SJSA1 (cell line): ENCODE results near the gene SELENOT. TPM values are rescaled to one million over a fixed set of nuclear protein-coding genes. Genes with fewer than 3 reads are reported as not detected.
A peak's percentile ranks its signal among the peaks of the same experiment; 100 is the strongest.
"Not testable (repeated sequence)": the region's sequence is repeated elsewhere in the genome, so short reads cannot be mapped to it uniquely, and the experiment has no call there.

Experiments
- DNase-seq, 2 experiments: peaks; one replicate each; pipeline ENCODE4 v3.0.0-alpha.2; 2015 to 2020; ENCODE audit warnings: low spot score in 2 of 2, low read depth in 1 of 2
- H3K27ac ChIP-seq: fragments of 250-450 bp; sonication (Bioruptor Pico); 2 replicates; pipeline ENCODE4 v1.5.1; 2020; ENCODE audit warnings: mild to moderate bottlenecking, moderate library complexity
- H3K27me3 ChIP-seq: fragments of 250-450 bp; sonication (Bioruptor Pico); replicated peaks from 2 replicates; pipeline ENCODE4 v1.5.1; 2020; ENCODE audit warnings: mild to moderate bottlenecking, moderate library complexity
- H3K36me3 ChIP-seq: fragments of 250-450 bp; sonication (Bioruptor Pico); 2 replicates; pipeline ENCODE4 v1.5.1; 2020; ENCODE audit warnings: mild to moderate bottlenecking
- H3K4me1 ChIP-seq: fragments of 250-450 bp; sonication (Bioruptor Pico); replicated peaks from 2 replicates; pipeline ENCODE4 v1.6.1; 2021; ENCODE audit warnings: mild to moderate bottlenecking
- H3K4me3 ChIP-seq: fragments of 250-450 bp; sonication (Bioruptor Pico); 2 replicates; pipeline ENCODE4 v1.5.1; 2020; ENCODE audit warnings: mild to moderate bottlenecking
- H3K9me3 ChIP-seq: fragments of 250-450 bp; sonication (Bioruptor Pico); replicated peaks from 2 replicates; pipeline ENCODE4 v1.5.1; 2020; ENCODE audit warnings: mild to moderate bottlenecking
- total RNA-seq: library from RNA; depleted of rRNA; stranded (reverse); fragments of >200 nt; shearing (Covaris generic); gene quantifications from 2 replicates; pipeline ENCODE4 v1.2.3, GENCODE V29; 2014

SELENOT gene
- total RNA-seq, 1 experiment from 2014 or later: 181 TPM

DNA sequence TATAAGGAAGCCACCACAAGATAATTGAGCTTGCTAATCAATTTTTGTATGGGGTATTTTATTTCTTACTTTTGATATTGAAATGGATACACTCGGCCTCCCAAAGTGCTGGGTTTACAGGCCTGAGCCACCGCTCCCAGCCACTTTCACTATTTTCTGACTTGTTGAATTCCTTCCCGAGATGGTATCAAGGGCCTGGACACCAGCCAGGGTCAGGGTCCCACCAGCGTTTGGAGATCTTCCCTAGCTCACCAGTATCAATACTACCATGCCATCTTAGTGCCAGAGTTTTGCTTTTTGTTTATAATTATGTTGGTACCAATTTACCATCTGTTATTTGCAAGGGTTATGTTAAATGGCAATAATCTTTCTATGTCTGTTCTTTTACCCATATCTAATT, 5.5 kb upstream of the SELENOT start:
- Histone ChIP-seq H3K9me3 (no peaks in the 10 kb centered on the region), H3K27me3 (no peaks in the 10 kb centered on the region), H3K36me3 (no peaks in the 10 kb centered on the region), H3K4me3 (no peak overlapping the region), H3K4me1 (peaks cover 17% of the 10 kb centered on the region), H3K27ac (no peak overlapping the region)
- DNase-seq: no peak

DNA sequence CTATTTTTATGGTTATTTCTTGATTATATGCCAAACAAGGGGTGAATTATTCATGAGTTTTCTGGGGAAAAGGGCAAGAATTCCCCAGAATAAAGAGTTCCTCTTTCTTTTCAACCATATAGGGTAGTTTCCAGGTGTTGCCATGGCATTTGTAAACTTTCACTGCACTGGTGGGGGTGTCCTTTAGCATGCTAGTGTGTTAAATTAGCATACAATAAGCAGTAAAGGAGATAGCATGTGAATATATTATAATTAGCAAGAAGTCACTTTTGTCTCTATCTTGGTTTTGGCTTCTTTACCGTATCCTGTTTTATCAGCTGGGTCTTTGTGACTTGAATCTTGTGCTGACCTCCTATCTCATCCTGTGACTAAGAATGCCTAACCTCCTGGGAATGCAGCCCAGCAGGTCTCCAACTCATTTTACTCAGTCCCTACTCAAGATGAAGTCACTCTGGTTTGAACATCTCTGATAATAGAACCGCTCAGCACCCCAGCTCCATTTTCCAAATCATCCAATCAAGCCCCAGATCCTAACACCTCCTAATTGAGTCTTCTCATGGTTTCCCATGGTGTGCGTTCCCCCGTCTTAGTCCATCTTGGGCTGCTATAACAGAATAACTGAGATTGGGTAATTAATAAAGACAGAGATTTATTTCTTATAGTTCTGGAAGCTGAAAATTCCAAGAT, 3.4 kb upstream of the SELENOT start:
- no peaks in the 10 kb centered on the region for H3K9me3 ChIP-seq
- DNase-seq: peak in 1 of 2 experiments; percentile 10
- no peaks in the 10 kb centered on the region for H3K27me3 ChIP-seq
- 0 out of 2 replicates have a peak, but pooled peaks cover 4% of the 10 kb centered on the region for H3K36me3 ChIP-seq
- no peak overlapping the region for H3K4me3 ChIP-seq
- H3K4me1 ChIP-seq: peaks cover 24% of the 10 kb centered on the region
- H3K27ac ChIP-seq: peak overlapping the region; percentile 9; the same call in 1 of the 2 replicates

DNA sequence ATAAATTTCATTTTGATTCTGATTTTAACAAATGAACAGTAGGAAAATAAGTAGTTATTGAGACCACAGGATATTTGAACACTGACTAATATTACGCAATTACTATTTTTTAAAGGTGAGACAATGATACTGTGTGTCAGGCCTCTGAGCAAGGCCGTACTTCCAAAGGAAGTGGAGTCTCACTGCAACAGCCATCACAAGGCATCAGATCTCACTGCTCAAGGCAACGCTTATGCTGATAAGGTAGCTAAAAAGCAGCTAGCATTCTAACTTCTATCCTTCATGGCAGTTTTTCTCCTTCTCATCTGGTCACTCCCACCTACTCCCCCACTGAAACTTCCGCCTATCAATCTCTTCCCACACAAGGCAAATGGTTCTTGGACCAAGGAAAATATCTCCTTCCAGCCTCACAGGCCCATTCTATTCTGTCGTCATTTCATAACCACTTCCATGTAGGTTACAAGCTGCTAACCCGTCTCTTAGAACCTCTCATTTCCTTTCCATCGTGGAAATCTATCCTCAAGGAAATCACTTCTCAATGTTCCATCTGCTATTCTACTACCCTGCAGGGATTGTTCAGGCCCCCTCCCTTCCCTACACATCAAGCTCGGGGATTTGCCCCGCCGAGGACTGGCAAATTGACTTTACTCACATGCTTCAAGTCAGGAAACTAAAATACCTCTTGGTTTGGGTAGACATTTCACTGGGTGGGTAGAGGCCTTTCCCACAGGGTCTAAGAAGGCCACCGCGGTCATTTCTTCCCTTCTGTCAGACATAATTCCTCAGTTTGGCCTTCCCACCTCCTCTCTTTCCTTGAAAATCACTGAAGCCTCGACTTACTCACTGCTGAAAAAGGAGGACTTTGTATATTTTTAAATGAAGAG, 2.2 kb upstream of the SELENOT start:
- not testable (repeated sequence) for H3K4me3 ChIP-seq, DNase-seq, H3K36me3 ChIP-seq, H3K27me3 ChIP-seq, H3K27ac ChIP-seq, H3K9me3 ChIP-seq
- peaks cover 24% of the 10 kb centered on the region for H3K4me1 ChIP-seq

DNA sequence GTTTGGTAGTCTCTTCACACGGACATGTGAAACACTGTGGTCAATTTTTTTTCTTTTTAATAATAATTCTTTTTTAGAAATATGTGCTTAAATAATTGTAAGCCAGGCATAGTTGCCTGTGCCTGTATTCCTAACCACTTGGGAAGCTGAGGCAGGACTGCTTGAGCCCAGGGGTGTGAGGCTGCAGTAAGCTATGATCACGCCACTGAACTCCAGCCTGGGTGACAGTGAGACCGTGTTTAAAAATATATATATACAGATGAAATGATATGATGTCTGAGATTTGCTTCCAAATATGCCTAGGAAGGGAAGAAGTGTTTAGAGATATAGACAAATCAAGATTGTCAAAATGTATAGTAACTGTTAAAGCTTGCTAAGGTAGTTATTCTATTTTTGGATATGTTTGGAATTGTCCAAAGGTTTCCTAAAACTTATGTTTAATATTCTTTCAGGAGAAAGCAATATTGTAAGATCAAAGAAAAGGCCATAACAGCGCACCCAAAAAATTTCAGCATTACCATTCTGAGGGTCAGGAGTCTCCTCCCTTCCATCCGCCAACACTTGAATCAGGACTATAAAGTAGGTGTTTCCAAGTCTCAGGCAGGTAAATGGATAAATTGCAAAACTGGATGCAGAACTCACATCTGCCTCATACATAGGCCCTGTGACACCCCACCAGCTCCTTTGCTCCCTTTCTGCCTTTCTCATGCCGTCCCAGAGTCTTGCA, 532 bp upstream of the SELENOT start:
- Histone ChIP-seq H3K27me3 (no peaks in the 10 kb centered on the region), H3K9me3 (no peaks in the 10 kb centered on the region), H3K4me1 (peaks cover 24% of the 10 kb centered on the region), H3K4me3 (peak overlapping the region; percentile 66), H3K27ac (peak overlapping the region; percentile 51), H3K36me3 (peaks cover 14% of the 10 kb centered on the region; the same call in 1 of the 2 replicates)
- DNase-seq: no peak

DNA sequence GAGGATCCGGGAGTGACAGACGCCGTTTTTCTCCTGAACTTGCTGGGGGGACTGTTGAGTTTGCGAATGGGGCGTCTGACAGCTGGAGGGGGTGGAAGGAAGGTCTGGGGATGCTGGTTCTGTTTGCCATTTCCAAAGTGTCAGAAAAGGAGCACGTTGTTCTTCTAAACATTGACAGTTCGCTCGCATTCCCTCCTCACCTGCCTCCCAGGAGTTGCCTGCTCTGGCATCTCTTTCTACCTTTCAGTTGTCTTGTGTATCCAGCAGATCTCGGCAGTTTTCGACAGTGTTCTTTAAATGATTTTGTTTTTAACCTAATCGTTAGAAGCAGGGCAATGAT, 829 bp downstream of the SELENOT start:
- peak overlapping the region; percentile 51 for H3K27ac ChIP-seq
- H3K9me3 ChIP-seq: no peaks in the 10 kb centered on the region
- no peaks in the 10 kb centered on the region for H3K27me3 ChIP-seq
- DNase-seq: no peak
- peaks cover 23% of the 10 kb centered on the region for H3K4me1 ChIP-seq
- H3K4me3 ChIP-seq: peak overlapping the region; percentile 66
- peaks cover 14% of the 10 kb centered on the region; the same call in 1 of the 2 replicates for H3K36me3 ChIP-seq

DNA sequence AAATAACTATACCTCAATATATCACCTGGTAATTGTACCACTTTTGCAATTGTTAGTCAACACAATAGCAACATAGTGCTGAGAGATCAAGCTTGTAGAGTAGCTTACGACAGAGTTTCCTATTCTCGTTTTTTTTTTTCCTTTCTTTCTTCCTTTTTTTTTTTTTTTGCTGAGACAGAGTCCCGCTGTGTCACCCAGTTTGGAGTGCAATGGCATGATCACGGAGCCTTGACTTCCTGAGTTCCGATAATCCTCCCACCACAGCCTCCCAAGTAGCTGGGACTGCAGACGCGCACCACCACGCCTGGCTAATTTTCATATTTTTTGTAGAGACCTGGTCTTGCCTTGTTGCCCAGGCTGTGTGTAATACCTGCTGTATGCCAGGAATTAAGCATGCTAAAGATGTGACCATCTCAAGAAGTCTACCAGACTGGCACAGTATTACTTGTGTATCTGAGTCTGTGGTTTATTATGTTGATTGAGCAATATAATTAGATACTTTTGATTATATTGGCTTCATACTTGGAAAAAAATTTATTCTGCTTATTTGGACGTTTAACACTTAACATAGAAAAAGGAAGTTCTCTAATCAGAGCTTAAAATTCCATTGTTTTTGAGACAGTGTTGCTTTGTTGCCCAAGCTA, 3.0 kb downstream of the SELENOT start:
- Histone ChIP-seq H3K27ac (no peak overlapping the region), H3K27me3 (no peaks in the 10 kb centered on the region), H3K9me3 (no peaks in the 10 kb centered on the region), H3K4me1 (peaks cover 9% of the 10 kb centered on the region; the same call in 1 of the 2 replicates), H3K4me3 (no peak overlapping the region), H3K36me3 (peaks cover 14% of the 10 kb centered on the region; the same call in 1 of the 2 replicates)
- DNase-seq: no peak

DNA sequence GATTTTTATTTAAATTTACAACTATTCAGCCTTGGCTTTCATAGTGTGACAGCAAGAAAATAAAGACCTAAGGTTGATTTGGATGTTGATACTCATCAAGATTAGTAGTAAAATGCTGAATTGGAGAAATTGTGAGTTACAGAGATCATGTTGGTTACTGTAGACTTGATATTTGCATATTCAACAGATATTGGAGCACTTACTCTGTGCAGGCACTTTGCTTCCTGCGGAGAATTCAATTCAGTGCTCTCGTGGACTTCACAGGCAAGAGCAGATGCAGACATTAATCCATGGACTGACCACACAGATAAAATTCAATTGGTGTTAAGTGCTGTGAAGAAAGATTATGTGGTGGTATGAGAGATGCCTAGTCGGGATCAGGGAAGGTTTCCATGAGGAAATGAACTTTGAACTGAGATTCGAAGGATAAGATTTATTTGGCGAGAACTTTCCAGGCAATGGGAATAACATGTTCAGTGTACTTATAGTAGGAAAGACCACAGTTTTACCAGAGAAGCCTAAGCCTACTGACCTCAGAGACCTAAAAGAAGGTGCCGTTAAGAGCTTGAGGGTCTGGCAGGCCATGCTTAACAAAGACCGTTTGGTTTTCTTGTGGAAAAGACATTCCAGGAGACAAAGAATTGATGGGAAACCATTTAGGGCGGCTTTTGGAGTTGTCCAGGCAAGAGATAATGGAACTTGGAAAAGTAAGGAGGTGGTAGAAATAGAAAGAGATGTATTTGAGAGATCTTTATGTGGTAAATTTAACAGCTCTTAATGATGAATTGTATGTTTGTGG, 4.3 kb downstream of the SELENOT start:
- DNase-seq: no peak
- H3K4me1 ChIP-seq: peaks cover 9% of the 10 kb centered on the region; the same call in 1 of the 2 replicates

DNA sequence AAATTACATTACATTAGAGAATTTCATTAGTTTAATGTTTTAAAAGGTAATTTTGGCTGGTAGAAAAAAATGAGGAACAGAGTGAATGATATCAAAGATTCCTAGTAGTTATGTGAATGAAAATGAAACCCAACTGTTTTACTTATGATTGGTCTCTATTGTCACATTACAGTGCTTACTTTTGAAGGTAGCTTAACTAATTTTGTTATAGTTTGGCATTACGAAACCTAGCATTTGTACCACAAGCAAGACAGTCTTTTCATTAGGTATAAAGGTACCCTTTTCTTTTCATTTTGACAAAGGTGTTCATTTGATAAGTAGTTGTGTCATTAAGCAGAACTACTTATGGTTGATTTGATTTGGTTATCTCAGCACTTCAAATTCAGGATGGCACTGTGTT, 6.9 kb downstream of the SELENOT start:
- Histone ChIP-seq H3K27ac (no peak overlapping the region), H3K27me3 (no peaks in the 10 kb centered on the region), H3K4me3 (no peak overlapping the region), H3K36me3 (peaks cover 18% of the 10 kb centered on the region), H3K4me1 (no peaks in the 10 kb centered on the region), H3K9me3 (no peaks in the 10 kb centered on the region)
- no peak for DNase-seq

More for the DNA sequence above, 4.3 kb downstream of the SELENOT start:
- Histone ChIP-seq H3K27me3 (no peaks in the 10 kb centered on the region), H3K36me3 (peaks cover 15% of the 10 kb centered on the region; the same call in 1 of the 2 replicates), H3K27ac (no peak overlapping the region), H3K4me3 (no peak overlapping the region), H3K9me3 (no peaks in the 10 kb centered on the region)

DNA sequence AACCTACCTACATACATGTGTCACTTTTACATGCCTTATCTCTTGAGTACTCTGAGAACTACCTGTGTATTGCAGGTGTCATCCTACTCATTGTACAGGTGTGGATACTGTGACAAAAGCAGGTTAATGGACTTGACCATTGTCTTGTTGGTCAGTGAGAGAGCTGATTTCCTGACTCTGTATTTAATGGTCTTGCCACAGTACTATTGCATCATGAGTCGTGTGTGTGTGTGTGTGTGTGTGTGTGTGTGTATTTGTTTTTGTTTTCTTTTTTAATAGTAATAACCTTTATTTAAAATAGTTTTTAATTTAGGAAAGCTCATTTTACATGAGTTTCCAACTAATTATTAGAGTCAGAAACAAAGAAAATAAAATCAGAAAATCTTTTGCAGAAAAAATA, 7.7 kb downstream of the SELENOT start:
- no peak for DNase-seq
- no peak overlapping the region for H3K27ac ChIP-seq
- H3K36me3 ChIP-seq: peaks cover 21% of the 10 kb centered on the region
- H3K9me3 ChIP-seq: no peaks in the 10 kb centered on the region
- H3K4me3 ChIP-seq: no peak overlapping the region
- H3K4me1 ChIP-seq: no peaks in the 10 kb centered on the region
- H3K27me3 ChIP-seq: no peaks in the 10 kb centered on the region

DNA sequence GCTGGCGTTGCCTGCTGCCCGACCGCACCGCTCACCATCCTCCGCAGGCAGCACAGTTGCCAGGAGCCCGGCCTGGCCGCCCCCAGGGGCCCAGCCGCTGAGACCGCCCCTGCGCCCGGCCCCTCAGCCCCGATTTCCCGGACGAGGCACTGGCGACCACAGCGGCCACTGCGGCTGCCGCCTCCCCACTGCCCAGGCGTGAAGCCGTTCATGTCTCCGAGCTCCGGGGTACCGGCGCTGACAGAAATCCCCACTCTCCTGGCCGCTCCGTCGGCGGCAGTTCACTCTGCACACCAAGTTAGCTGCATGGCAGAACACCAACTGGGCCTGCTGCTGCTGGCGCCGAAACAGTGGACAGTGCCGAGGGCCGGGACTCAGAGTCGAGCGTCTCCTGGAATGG, 8.5 kb downstream of the SELENOT start:
- H3K4me3 ChIP-seq: no peak overlapping the region
- no peaks in the 10 kb centered on the region for H3K27me3 ChIP-seq
- peak in 1 of 2 experiments; percentile 38 for DNase-seq
- H3K36me3 ChIP-seq: peaks cover 21% of the 10 kb centered on the region
- H3K27ac ChIP-seq: no peak overlapping the region
- no peaks in the 10 kb centered on the region for H3K4me1 ChIP-seq
- H3K9me3 ChIP-seq: no peaks in the 10 kb centered on the region

DNA sequence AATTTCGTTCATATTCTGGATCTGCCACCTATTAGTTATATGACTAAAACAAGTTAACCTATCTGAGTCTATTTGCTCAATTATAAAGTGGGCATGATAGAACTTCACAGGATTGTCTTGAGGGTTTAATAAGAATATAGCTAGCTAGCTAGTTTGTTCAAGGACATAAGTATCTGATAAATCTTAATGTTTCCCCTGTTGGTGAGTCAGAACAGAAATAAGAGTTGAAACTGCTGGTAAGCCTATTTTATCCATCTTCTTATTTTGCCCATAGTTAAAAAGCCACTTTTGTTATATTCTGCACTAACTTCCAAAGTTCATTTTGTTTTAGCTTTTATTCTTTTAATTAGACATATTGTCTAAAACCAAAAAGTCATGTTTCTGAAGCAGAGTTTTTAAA, 9.4 kb downstream of the SELENOT start:
- peaks cover 18% of the 10 kb centered on the region for H3K36me3 ChIP-seq
- DNase-seq: no peak
- no peaks in the 10 kb centered on the region for H3K9me3 ChIP-seq
- H3K4me1 ChIP-seq: no peaks in the 10 kb centered on the region
- no peak overlapping the region for H3K4me3 ChIP-seq
- no peak overlapping the region for H3K27ac ChIP-seq
- no peaks in the 10 kb centered on the region for H3K27me3 ChIP-seq

DNA sequence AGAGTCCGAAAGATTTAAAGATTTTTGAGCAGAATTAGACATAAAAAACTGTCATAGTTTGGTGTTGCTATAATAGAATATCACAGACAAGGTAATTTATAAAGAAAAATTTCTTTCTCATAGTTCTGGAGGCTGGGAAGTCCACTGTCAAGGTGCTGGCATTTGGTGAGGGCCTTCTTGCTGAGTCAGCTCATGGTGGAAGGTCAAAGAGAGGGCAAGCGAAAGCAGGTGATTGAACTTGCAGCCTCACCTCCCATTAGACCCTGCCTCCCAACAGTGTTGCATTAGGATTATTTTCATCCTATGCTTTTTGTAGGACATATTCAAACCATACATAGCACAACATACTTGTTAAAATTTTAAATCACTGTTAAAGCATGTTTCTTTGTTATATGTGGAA, 9.9 kb downstream of the SELENOT start:
- no peak overlapping the region for H3K4me3 ChIP-seq
- no peaks in the 10 kb centered on the region for H3K27me3 ChIP-seq
- H3K36me3 ChIP-seq: peaks cover 20% of the 10 kb centered on the region
- H3K9me3 ChIP-seq: no peaks in the 10 kb centered on the region
- DNase-seq: no peak
- no peaks in the 10 kb centered on the region for H3K4me1 ChIP-seq
- H3K27ac ChIP-seq: no peak overlapping the region
